8988T (cell line): ENCODE measurements around the gene MCTP1.

Experiments
- DNase-seq: peaks from one replicate; pipeline ENCODE4 v3.0.0; 2011

MCTP1 gene

DNA sequence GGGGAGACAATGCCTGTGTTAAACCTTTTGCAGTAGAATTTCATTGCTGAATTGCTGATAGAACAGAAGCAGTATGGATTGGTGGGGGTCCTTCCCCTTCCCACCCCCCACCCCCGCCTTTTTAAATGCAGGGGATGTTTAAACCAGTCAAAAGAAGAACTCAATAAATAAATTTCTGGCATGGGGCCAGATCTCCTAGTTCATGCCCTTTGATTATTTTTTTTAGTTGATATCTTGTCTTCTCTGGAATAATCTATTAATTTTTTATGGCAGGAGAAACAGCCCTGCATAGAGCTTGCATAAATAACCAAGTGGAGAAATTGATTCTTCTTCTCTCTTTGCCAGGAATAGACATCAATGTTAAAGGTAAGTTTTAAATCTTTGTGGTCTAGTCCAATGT lies 593.6 kb downstream of the MCTP1 start:
- no peak for DNase-seq

DNA sequence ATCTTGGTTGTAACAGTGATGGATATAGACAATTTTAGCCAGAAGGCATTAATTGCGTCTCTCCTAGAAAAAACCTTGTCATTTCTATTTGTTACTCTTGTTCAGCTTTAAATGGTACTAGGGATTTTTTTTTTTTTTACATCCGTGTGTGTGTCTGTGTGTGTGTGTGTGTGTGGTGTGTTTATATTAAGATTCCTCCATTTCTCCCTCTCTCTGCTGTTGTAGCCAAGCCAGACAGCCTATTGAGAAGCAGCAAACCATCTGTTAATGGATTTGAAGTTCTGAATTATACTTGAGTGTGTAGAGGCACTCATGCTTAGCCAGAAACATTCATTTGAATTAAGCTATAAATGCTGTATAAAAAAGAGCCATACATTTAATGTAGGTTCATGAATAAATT lies 594.1 kb downstream of the MCTP1 start:
- DNase-seq, result no peak

DNA sequence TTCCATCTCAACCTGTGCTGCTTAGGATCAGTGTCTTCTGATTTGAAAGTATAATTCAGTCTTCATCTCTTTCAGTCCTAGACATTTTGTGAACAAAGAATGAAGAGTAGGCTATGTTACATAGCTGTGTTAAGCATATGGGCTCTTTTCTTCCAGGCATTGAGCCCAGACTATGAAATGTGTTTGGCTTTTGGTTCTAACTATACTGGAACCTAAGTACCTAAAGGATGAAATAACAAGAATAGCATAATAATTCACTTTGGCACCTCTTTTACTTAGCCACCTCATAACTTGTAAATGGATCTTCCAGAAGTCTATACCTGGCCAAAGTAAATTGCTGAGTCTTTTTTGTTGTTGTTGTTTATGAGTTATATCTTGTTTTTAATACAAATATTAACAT lies 595.0 kb downstream of the MCTP1 start:
- no peak for DNase-seq

DNA sequence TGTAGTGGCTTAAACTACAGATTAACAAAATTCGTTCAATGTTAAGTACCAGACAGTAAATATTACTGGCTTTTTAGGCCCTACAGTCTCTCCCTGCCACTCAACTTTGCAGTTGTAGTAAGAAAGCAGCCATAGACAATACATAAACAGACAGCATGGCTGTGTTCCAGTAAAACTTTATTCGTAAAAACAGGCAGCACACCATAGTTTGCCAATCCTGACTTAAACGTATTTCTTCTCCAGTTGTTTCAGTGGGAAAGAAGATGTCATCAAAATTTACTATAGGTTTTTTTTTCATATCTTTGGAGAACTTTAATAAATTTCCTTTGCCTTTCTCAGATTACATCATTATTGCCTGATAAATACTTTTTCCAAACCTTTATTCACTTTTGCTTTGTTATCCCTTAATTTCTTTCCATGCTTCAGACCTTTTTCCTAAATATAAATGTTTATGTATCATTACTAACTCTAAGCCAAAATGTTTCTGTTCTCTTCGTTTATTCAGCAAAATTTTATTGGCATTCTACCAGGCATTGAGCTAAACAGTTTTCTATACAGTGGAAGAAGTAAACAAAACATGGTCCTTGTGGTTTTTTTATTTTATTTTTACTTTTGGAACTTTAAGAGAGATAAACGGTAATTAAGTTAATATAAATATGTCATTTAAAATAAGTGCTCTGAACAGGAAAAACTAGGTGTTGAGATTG lies 601.9 kb downstream of the MCTP1 start:
- DNase-seq, result no peak

DNA sequence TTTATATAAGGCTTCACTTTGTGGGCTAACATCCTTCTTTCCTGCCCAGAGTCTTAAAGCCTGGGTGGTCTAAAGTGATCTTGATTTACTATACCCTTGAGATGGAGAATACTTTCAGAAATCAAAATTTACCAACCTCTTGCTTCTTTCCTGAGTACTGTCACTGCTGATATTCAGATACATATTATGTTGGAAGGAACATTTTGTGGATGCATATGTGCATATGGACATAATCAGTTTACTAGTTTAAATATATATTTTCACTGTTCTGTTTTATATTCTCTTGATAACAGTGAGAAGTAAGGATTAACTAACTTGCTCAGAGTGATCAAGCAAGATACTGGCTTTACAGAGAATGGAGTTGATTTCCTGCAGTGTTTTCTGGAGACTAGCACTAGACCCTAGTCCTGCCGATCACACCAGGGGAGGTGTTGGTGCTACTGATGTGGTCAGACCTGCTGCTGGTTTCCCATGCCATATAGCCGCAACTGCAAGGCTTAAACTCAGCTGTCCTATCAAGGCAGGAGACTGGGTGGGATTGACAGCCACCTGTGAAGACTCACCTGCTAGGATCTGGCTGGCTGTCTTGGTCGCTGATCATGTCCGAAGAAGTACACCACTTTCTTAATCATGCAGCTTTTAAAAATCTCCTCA lies 608.8 kb downstream of the MCTP1 start:
- DNase-seq, result no peak

DNA sequence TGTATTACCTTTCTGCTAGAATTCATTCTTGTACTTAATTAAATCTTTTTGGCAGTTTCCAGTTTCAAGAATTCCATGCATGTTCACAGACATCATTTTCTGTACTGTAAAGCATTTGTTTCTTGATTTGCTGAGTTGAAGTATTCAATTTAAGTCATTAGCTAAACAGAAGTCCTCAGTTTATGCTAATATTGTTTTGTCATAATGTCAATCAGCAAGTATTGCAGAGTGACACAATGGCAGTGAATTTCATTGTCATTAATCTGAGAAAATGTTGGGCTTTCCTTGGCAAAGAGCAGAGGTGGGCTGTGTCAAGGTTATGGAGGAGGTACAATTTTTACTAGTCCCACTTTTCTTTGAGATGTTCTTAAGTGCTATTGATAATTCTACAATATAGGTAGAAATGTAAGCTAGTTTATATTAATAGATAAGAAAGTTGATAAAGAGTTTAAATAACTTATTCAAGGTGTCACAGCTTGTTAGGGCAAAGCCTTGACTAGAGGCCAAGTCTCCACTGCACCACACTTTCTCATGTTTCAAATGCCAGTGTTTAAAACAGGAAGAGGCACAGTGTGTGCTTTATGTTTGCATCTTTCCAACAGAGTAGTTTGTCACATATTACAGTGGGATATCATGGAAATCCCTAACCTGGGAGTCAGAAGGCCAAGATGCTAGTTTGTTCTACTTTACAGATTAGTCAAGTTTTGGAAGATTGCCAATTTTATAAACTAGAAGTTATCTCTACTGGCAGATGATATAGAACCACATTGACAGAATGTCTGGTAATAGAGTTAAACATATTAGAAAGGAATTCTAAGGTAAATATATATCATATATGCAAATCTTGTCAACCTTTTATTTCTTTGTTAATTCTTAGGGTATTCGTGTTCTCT lies 610.2 kb downstream of the MCTP1 start:
- DNase-seq, result no peak

DNA sequence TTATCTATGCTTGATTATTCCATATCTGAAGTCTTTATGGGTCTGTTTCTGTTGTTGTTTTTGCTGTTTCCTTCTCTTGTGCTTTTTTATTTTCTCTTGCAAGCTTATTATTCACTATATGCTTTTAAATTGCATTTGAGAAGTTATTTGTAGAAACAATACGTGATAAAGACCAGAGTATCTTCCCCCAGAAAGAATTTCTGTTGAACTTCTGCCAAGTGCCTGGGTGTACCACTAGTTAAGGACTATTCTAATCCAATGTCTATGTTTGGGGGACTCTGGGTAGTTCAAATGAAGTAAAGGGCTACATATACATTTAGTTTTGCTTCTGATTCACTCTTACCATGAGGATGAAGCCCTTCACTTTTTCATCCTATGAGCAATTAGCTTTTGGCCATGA lies 612.1 kb downstream of the MCTP1 start:
- no peak for DNase-seq

DNA sequence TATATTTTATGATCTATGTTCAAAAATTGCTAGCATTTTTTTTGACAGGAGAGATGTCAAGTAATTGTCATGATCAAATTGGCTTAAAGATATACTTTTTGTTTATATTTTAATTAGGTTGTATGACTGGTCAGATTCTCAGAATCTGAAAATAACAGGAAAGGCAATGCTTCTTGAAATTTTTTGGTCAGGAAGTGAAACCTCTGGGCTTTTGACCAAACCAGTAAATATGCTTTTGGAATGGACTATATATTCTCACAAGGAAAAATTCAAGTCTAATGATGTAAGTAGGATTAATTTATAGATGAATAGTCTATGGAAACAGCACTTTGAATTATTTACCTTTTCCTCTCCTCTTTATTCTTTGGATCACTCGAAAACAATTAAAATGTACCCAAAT lies 614.2 kb downstream of the MCTP1 start:
- no peak for DNase-seq

DNA sequence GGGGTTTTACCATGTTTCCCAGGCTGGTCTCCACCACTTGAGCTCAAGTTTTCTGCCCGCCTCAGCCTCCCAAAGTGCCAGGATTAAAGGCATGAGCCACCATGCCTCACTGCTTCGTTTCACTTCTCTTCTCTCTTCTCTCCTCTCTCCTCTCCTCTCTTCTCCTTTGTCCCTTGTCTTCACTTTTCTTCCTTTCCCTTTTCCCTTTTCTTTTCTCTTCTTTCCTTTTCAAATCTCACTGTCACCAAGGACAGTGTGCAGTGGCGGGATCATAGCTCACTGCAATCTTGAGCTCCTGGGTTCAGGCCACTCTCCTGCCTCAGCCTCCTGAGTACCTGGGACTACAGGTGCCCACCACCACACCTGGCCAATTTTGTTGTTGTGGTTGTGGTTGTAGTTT lies 617.0 kb downstream of the MCTP1 start:
- no peak for DNase-seq

DNA sequence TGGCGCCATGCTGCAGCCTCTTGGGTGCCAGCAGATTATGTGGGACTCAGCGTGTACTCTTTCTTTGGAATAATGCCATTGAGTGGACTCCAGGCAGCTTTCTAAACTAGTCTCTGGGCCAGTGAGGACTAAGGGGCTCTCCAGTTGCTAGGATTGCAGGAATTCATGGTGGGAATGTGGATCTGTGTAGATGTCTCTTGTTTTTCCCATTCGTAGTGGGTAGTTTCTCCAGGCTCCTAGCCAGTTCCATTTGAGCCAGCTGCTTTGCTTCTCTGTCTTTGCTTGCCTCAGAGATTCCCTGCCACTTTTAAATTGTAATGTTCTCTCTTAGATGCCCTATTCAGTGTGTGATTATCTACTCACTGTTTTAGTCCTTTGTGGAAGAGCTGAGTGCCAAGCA lies 623.8 kb downstream of the MCTP1 start:
- DNase-seq, result no peak

DNA sequence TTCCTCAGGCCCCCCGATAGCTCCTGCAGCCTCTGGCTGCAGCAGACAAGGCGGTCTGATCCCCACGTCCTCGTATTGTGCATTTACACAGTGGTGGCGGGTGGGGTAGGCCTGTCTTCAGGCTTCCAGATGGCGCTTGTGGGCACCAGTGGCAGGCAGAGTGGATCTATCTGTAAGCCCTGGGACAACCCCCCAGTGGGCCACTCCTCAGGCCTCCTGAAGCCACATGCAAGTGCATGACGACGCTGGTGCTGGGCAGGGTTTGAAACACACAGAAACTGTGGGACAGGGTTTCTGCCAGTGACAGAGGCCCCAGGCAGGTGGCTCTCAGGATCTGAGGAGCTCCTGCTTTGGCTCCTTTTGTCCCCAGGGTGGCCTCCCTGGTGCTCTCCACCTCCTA lies 624.4 kb downstream of the MCTP1 start:
- no peak for DNase-seq

DNA sequence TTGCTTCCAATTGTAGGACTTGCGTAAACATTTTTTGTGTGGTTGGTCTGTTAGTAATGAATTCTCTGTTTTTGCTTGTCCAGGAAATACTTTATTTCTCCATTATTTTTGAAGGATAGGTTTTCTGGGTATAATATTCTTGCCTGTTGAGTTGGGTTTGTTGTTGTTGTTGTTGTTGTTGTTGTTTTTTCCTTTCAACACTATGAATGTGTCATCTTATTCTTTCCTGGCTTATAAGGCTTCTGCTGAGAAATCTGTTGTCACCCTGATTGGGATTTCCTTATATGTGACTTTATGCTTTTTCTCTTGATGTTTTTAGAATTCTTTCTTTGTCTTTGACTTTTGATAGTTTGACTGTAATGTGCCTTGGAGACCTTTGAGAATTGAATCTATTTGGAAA lies 626.6 kb downstream of the MCTP1 start:
- no peak for DNase-seq
